ENCODE results near the gene MRGPRF.
"Not testable (repeated sequence)": the region's sequence is repeated elsewhere in the genome, so short reads cannot be mapped to it uniquely, and the experiment has no call there.

MRGPRF gene

GRCh38 chr11:68983801-68984200 is 29.2 kb downstream of the MRGPRF start:
- DNase-seq: no peak

GRCh38 chr11:68982134-68982533 is 30.9 kb downstream of the MRGPRF start:
- DNase-seq: no peak

GRCh38 chr11:68980776-68981065 is 32.3 kb downstream of the MRGPRF start, which contains the start of gene MRGPRD:
Gene MRGPRD (minus strand): TSS chr11:68980986. CDS start chr11:68980986, 0 bp downstream.
- DNase-seq: no peak

- no peak for DNase-seq
Observed at GRCh38 chr11:68979931-68980775, 32.9 kb downstream of the MRGPRF start.

GRCh38 chr11:68978931-68979594 is 34.0 kb downstream of the MRGPRF start:
- DNase-seq: no peak

- DNase-seq: no peak
Observed at GRCh38 chr11:68978626-68978930, 34.5 kb downstream of the MRGPRF start.

GRCh38 chr11:68977781-68978625 is 35.0 kb downstream of the MRGPRF start:
- DNase-seq: no peak

GRCh38 chr11:68976563-68976962 is 36.5 kb downstream of the MRGPRF start:
- no peak for DNase-seq

- no peak for DNase-seq
Observed at GRCh38 chr11:68976095-68976494, 37.0 kb downstream of the MRGPRF start.

- DNase-seq: peak in 3 of 4 experiments; percentile 20 to 39 (median 31)
Observed at GRCh38 chr11:68974421-68975194, 38.4 kb downstream of the MRGPRF start.

- not testable (repeated sequence) for DNase-seq
Observed at GRCh38 chr11:68973706-68974105, 39.3 kb downstream of the MRGPRF start.

GRCh38 chr11:68973219-68973618 is 39.8 kb downstream of the MRGPRF start:
- DNase-seq: no peak

- DNase-seq: no peak
Observed at GRCh38 chr11:68970921-68971636, 42.0 kb downstream of the MRGPRF start.

GRCh38 chr11:68969386-68969785 is 43.7 kb downstream of the MRGPRF start:
- no peak for DNase-seq

GRCh38 chr11:68968306-68969250 is 44.5 kb downstream of the MRGPRF start:
- no peak for DNase-seq

- DNase-seq: no peak
Observed at GRCh38 chr11:68966894-68967780, 45.9 kb downstream of the MRGPRF start.

- DNase-seq: no peak
Observed at GRCh38 chr11:68965901-68966853, 46.9 kb downstream of the MRGPRF start.

- DNase-seq: peak in 1 of 4 experiments; percentile 25
Observed at GRCh38 chr11:68963779-68964178, 49.3 kb downstream of the MRGPRF start.

Measured in suppressor macrophage (primary cell).